HG02852 (cell line): Measurements from ENCODE around the gene ADAMTS15.

Experiments used
- ATAC-seq: cut with Tn5 transposase; IDR thresholded peaks from one replicate; pipeline ENCODE4 v1.9.1; 2021; ENCODE audit warnings: mild to moderate bottlenecking, moderate library complexity; ENCODE audit not compliant: unreplicated experiment

Gene ADAMTS15

DNA sequence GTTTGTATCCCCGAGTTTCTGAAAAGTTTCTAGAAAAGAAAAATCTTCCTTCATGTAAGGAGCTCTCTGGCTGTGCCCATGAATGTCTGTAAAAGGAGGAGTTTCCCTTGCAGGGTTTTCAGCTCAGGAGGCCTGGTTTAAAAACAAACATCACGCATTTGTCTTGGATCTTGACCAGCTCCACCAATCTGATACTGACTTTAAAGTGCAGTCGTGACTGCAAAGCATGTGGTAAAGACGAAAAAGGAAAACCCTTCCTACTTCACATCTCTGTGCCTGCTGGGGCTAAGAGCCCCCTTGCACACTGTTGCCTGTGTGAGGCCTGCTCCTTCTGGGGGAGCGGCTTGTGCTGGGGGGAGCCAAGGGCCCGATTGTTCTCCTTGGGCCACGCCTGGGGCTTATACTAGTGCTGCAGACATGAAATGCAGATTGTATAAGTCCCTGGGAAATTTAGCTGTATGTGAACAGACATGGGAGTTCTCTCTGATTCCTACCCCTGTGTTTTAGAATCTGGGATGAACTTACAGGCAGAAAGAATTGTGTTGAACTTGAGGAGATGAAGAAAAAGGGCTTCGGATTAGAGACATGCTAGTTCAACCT is 62.1 kb downstream of the ADAMTS15 start:
- ATAC-seq, result no peak

DNA sequence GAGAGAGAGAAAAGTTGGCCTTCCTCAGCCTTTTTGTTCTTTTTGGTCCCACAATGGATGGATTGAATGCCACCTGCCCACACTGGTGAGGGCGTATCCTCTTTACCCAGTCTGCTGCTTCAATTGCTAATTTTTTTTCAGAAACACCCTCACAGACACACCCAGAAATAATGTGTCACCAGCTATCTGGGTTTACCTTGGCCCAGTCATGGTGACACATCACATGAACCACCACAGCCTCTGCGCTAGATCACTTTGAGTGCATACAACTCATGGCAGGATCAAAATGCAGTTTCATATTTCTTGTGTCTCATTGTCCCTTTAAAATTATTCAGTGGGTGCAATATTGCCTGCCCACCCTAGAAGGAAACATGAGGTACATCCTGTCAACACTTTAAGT is 63.3 kb downstream of the ADAMTS15 start:
- ATAC-seq, result no peak

- ATAC-seq, result no peak
Observed at GRCh38 chr11:130512662-130513061, 64.2 kb downstream of the ADAMTS15 start.

GRCh38 chr11:130513132-130513531 is 64.7 kb downstream of the ADAMTS15 start:
- ATAC-seq, result no peak

GRCh38 chr11:130514316-130514715 is 65.9 kb downstream of the ADAMTS15 start:
- ATAC-seq, result no peak

GRCh38 chr11:130514851-130515250 is 66.4 kb downstream of the ADAMTS15 start:
- no peak for ATAC-seq

DNA sequence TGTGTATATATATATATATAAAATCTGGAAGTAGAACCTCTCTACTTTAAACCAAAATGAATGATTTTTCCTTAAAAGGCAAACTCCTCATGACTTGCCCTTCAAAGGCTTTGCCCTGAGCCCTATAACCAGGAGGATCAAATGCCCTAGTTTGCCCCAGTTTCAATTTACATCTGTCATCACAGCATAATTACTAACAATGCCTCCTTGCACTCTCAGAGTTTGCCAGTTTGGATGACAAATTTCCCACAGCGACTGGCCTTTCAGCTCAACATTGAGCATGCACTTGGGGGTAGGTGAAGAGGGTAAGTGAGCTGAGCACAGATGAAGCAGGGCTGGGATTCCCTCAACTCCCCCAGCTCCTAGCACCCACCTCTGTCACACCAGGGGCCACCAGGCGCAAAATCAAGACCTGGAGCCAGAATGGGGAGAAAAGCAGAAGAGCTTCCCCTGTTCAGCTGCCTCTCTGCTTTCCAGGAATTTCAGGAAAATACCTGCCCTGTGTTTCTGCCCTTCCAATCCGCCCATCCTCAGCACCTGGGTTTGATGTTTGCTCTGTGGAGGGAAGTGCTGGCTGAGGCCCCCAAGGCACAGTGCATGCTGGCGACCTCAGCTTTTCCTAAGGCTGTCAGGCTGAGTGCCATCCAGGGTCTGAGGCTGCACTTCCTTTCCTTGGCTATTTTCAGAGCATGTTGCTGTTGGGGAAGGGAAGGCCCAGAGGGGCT is 67.5 kb downstream of the ADAMTS15 start:
- ATAC-seq, result no peak

GRCh38 chr11:130516554-130517505 is 68.4 kb downstream of the ADAMTS15 start:
- ATAC-seq, result no peak

DNA sequence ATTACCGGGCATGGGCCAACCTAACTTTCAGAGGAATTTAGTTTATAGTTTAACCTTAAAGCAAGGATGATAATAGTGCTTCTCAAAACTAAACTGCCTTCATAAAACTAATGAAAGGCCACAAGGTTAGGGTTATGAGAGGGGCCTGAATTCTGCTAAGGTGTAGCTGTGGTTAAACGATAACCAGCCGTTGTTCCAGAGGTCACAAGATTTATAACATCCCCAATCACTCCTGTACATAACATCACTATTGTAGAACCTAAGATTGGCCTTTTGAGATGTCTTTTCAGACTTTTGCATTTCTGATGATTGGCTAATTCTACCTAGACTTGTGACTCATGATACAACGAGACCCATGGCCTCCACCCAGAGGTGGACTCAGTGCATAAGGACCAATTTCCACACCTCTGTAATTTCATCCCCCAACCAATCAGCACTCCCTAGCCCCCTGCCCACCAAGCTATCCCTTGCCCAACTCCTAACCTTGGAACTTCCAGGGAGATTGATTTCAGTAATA is 69.8 kb downstream of the ADAMTS15 start:
- ATAC-seq, result no peak

DNA sequence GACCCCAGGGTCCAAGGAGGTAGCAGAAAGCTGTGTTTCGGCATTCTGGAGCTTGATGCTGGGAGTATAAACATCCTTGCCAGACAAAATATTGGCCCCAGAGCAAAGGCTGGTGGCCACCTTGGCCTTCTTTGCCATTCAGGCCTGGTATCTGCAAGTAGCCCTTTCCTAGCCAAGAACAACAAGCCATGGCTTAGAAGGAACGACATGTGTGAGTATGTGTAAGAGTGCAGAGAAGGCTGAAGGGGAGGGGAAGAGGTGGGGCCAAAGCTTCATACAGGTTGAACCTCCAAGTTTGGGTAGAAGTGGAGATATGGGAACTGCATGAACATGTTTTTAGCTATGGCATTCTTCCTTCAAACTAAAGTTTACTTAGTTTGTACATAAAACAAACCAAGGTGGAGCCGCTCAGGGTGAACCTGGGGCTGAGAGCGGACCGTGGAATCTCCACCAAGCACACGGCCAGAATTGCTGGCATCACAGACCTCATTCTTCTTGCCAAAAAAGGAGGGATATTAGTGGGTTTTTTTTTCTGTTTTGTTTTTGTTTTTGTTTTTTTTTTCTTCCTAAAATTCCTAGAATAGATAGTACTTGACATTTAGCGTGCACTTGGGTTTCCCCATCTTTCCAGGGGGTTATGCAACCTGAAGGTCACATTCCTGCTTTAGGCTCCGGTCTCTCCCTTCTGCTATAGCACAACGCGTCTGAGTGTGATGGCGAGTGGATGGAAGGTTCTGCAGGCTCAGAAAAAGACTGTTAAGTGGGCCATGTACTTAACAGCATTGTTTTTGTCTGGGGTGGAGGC is 70.9 kb downstream of the ADAMTS15 start:
- no peak for ATAC-seq

DNA sequence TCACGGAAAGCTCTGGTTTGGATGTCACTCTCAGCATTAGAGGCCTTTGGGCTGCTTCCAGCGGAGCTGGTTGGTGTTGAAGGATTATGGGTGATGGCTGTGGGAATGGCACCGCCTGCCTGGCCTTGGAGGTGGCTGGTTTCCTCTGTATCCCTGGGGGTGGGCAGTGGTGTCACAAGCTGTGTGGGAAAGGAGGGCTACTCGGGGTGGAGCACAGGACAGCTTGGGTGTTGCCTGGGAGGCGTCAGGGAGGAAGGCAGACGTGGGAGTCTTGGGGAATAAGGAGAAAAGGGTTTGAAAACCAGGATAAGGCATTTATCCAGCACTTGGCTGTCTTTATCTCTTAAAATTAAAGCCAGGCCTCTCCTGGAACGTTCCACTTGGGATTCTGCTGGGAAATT is 71.8 kb downstream of the ADAMTS15 start:
- ATAC-seq, result no peak

DNA sequence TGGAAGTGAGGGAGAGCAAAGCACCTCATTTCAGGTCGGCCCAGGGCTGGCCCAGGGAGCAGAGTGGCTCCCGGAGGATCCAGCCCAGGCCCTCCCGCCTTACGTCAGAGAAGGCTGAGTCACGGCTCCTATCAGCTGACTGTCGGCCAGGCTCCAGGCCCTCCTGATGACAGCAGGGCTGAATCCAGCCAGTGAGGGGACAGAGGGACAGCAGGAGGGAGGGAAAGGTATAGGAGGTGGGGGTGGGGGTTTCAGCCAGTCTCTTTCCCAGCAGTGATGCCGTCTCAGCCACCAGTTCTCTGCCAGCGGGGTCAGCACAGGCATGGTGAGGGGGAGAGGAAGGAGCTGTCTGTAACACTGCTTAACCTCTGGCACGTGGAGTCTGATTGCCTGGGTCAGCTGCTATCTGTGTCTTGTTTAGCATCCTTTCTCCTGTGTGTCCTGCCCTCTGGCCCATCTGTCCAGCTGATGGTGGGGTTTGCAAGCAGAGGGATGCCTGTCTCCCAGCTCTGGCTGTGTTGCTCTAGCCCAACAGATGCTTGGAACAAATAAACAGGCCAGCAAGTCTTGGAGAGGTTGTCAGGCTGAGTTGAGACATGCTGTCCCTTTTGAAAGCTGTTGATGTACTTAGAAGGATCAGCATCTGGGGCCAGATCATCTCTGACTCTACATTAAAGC is 74.0 kb downstream of the ADAMTS15 start:
- ATAC-seq, result no peak

DNA sequence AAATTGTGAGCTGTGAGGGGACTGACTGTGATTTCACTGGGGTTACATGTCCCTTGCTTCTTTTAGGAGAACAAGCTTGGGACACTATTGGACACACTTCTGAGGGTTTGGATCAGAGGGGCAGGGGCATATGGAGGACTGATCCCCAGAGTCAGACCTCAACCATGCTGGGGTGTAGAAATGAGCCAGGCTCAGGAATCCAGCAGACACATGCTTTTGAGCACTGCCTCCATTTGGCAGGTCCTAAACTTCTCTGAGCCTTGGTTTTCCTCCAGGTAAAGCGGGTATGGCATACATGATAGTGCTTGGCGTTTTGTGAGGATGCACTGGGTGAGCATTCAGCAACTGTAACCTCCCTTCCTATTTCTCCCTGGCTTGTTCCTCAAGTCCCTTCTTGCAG is 74.7 kb downstream of the ADAMTS15 start:
- no peak for ATAC-seq

DNA sequence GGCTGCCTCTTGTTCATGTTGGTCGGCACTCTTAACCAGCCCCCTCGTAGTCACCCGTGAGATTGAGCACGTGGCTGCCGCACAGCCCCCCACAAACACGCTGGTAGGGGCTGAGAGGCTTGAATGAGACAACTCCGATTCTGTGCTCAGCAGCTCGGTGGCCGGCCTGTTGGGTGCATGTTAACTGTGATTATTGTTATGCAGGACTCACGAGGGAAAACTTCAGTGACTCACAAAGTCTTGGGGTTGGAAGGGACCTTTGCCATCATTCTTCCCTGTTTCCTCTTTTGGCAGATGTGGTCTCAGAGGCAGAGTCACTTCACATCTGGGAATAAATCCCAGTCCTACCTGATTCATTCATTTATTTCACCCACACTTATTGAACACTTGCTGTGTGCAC is 75.2 kb downstream of the ADAMTS15 start:
- ATAC-seq, result no peak

DNA sequence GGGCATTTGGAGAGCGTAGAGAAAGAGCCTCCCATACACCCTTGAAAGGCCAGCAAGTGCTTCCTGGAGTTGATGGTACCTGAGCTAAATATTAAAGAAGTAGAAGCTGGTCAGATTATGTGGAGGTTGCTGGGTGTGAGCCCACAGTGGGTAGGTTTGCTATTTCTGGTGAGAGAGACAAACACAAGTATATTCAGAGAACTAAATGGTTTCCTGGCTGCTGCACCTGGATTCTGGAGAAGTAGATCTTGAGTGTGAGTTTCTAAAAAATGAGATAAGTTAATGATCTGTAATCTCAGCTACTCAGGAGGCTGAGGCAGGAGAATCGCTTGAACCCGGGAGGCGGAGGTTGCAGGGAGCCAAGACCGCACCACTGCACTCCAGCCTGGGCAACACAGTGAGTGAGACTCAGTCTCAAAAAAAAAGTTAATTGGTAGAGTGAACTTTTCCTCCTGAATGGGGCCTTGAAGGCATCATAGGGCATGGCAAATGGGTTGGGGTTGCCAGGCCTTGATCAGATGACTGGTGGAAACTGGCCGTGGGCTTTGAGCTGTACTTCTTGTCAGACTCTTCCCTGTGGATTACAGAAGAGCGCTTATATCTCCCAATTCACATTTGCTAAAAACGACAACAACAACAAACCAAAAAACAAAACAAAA is 75.8 kb downstream of the ADAMTS15 start:
- ATAC-seq, result no peak

GRCh38 chr11:130525307-130525706 is 76.9 kb downstream of the ADAMTS15 start:
- ATAC-seq, result no peak
